NCI-H128 (cell line): ENCODE measurements around the gene KRTAP5-9.
A peak's percentile ranks its signal among the peaks of the same experiment; 100 is the strongest.
"Not testable (repeated sequence)": the region's sequence is repeated elsewhere in the genome, so short reads cannot be mapped to it uniquely, and the experiment has no call there.

Experiments
- DNase-seq: peaks from one replicate; lab custom pipeline; 2025; ENCODE audit not compliant: unreplicated experiment; lab: John Stamatoyannopoulos, UW

KRTAP5-9 gene, protein sequence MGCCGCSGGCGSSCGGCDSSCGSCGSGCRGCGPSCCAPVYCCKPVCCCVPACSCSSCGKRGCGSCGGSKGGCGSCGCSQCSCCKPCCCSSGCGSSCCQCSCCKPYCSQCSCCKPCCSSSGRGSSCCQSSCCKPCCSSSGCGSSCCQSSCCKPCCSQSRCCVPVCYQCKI

DNA sequence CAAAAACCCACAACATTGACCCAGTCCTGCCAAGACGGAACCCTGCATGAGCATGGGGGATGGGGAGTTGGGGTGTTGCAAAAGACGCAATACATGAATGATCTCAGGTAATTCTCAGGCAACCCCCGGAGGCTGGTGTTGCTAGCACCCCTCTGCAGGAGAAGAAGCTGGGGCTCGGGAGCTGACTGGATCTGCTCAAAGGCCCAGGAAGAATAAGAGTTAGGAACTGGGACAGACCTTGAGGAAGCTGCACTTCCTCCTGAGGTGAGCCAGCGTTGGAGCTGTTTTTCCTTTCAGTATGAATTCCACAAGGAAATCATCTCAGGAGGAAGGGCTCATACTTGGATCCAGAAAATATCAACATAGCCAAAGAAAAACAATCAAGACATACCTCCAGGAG lies at the start of gene KRTAP5-9:
Gene KRTAP5-9 (plus strand): TSS at position 301 of the 400 bp plus-strand sequence. CDS start 238 bp downstream, outside the sequence.
- no peak for DNase-seq

DNA sequence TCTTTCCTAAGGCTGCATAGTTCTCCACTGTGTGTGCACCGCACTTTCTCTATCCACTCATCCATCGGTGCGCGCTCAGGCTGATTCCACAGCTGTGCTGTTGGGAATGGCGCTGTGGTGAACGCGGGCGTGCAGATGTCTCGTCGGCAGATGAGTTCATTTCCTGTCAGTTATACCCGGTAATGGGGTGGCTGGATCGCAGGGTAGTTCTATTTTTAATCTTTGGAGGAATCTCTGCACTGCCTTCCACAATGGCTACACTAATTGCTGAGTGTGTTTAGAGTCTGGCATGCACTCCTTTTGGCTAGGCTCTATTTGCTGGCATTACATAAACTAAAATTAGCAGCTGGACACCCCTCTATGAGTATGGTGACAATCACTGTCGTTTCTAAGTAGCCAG lies 49.1 kb upstream of the KRTAP5-9 start:
- no peak for DNase-seq

DNA sequence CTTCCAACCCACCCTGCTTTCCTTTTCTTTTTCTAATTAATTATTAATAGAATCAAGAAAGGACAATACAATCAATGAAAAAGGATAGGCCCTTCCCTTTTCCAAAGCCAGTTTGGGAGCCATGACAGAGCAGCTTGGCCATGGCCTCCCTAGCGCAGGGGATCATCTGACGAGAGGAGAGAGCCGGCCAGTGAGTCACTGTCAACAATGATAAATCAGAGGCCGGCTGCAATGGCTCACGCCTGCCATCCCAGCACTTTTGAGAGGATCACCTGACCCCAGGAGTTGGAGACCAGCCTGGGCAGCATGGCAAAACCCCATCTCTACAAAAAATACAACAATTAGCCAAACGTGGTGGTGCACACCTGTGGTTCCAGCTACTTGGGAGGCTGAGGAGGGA lies 48.7 kb upstream of the KRTAP5-9 start:
- DNase-seq, result no peak

DNA sequence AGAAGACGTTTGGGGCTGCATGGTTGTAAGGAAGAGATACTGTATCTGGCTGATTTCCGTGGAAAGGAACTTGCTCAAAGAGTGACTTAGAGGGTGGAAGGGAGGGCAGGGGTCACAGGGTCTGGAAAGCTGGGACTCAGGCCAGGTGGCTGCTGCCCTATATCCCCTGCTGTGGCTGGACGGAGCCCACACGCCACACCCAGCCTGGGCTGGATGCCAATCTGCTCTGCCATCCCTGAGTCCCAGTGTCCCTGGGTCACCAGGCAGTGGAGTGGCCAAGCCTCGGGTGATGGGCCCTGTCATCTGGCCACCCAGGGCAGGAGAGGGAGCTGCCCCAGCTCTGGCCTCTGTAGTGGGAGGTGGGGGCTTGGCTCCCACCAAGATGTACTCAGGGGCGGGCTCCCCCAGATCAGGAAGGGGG lies 47.6 kb upstream of the KRTAP5-9 start:
- no peak for DNase-seq

DNA sequence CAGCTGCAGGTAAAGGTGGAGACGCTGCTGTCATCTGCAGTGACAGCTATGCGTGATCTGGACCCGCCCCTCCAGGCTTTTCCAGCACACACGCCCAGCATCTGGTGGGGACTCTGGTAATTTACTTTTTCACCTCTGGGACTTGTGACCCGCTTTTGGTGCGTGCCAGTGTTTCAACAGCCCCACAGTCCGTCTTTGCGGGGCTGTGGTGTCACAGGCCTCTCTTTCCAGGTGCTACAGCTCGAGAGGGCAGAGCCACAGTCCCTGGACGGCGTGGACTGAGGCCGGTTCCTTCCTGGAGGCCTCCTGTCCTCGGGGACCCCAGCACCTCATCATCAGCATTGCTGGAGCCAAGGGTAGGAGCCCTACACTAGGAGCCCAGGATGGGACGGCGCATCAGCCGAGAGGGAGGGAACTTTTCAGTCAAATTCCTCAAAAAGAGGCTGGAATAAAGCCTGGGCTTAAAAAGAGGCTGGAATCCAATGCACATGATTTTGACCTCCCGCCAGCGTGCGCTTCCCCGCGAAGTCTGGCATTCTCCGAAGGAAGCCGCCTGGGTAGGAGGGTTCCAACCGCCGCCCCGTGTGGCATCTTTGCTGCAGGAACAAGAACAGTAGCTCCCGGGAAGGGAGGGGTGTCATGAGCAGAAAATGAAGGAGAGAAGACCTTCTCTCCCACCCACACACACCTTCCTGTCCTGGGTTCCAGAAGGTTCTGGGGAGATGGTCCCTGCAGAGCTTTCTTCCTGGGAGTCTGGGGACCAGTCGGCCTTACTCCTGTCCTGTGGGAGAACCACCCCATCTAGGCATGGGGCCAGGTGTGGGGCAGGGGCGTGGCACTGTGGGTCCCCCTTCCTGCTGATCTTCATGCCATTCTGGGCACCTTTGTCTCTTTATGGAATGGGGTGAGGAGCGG lies 46.9 kb upstream of the KRTAP5-9 start:
- no peak for DNase-seq

DNA sequence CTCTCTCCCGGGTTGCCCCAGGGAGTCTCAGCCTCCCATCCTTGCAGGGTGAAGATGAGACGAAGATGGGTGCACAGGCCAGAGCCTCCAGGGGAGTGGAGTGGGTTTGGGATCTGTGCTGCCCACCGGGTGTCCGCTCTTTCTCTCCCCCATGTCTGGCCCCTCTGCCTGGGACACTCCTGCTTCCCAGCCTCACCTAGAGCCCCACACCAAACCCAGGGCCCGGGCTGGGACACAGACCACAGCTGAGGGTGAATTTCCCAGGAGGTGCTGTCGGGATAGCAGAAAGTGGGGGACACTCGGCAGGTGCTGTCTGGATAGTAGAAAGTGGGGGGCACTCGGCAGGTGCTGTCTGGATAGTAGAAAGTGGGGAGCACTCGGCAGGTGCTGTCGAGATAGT lies 46.2 kb upstream of the KRTAP5-9 start:
- DNase-seq, result no peak

DNA sequence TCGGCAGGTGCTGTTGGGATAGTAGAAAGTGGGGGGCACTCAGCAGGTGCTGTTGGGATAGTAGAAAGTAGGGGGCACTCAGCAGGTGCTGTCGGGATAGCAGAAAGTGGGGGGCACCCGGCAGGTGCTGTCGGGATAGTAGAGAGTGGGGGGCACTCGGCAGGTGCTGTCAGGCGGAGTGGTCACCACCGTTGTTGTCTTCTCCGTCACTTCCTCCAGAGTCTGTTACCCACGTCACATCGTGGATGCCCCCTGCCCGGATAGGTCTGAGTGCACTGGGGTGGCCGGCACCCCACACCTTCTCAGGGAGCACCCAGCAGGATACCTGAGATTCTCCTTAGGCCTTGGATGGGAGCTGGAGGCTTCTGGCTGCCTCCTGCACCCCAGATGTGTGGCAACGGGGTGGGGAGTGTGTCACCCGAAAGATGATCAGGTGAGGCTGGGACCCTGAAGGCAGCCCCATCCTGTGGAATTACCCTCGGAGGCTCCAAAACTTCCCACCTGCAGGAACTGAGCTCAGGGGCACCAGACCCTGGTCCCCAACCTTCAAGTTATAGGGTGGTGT lies 45.3 kb upstream of the KRTAP5-9 start:
- no peak for DNase-seq

DNA sequence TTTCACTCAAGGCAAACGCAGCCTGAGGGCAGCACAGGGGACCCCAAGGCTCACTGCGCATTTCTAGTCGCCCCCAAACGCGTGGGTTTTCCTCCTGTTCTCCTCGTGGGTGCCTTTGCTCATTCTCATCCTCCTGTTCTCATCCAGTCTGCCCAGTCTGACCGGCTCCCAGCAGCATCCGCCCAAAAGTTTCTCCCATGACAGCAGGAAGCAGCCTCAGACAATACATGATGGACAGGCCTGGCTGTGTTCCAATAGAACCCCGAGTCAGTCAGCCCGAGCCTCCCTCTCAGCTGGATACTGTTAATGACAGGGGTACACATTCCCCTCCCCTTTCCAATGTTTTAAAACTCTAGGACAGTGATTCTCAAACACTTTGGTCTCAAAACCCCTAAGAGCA lies 43.7 kb upstream of the KRTAP5-9 start:
- DNase-seq, result peak; percentile 35

DNA sequence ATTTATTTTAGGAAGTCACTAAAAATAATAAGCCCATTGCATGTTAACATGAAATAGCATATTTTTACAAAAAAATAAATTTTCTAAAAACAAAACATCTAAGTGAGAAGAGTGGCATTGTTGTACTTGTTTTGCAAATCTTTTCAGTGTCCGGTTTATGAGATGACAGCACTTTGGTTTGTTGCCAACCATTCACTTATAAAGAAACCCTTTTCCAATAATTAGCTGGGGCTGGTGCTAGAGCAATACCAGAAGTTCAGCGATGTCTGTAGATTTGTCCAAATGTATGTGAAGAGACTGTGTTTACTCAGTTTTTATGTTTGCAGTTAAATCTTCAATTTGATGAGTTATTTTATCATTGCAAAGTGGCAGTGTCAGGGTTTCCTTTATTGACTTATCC lies 43.2 kb upstream of the KRTAP5-9 start:
- no peak for DNase-seq

DNA sequence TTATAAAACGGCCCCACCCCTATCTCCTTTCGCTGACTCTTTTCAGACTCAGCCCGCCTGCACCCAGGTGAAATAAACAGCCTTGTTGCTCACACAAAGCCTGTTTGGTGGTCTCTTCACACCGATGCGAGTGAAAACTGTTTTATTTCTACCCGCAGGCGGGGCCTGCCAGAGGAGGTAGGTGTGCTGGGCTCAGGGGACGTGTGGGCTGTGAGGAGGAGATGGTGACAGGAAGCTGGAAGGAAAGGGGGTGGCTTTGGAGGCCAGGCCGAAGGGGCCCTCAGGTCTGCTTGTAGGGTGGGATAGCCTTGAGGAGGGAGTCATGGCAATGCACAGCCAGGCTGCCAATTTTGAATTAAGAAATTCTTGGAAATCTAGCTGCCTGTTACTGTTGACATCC lies 42.4 kb upstream of the KRTAP5-9 start:
- no peak for DNase-seq

DNA sequence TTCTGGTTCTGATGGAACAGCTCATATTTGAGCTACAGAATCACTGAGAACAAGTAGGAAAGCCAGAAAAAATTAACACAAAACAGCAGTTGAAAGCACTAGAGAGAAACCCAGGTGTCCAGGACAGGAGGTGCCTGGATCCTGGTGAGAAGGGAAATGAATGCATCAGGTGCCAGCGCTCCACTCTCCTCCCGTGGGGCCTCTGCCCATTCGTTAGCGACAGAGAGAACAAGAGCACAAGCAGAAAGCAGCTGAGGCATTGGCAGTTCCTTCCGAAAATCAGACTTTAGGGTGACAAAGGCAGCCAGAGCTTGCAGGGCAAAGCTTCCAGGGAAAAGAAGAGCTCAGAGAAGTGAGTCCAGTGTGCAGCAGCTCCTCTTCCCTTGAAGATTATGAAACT lies 41.1 kb upstream of the KRTAP5-9 start:
- DNase-seq, result no peak

DNA sequence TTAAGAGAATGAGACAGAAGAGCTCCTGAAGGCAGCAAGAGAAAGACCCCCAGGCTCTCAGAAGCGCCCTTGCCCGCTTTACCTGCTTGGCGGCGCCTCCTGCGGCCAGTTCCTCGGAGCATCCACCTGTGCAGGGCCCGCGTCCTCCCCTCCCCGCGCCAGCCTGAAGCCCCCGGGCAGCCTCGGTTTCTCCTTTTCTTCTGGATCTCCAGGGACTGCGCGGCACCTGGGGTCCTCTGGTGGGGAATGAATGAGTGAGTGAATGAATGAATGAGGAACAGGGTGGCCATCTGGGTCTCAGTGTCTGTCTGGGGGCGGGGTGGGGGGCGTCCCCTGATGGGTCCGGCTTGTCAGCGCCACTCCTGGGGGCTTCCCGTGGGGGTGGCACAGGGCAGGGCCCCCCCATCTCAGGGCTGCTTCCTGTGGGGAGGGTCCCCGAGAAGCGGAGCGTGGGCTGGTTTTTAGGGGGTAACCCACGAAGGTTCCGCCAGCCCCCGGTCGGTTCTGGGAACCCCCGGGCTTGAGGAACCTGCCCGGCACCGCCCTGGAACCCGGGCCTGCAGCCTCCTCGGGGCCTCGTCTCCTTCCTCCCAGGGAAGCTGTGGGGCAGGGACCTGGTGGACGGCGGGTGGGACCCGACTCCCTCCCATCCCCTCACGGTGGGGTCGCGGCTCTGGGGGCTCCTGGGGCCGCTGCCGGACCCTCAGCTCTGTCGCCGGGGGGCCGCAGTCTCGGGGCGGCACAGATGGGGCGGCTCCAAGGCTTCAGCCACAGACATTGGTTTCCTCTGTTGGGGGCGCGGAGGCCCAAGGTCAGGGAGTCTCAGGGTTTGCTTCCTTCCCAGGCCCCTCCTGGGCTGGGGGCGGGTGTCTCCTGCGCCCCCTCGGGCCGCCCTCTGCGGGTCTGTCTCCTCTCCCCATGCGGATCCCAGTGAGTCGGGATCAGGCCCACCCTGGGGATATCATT lies 29.4 kb upstream of the KRTAP5-9 start:
- DNase-seq, result no peak

DNA sequence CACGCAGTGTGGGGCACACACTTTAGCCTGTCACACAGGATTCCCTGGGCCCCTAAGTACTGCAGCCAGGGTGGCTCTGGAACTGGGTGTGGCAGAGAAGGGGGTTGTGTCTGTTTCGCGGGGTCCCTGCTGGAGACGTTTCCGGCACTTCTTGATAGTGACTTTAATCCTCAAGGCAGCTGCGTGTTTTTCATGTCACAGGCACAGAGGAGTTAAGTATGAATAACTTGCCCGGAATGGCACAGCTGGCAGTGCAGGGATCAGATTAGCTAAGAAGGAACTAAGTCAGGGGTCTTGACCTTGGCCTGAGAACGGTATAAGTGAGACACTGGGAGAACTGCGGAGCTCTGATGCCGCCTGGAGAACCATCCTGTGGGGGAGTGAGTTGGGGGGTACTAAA lies 28.7 kb upstream of the KRTAP5-9 start:
- DNase-seq, result no peak

DNA sequence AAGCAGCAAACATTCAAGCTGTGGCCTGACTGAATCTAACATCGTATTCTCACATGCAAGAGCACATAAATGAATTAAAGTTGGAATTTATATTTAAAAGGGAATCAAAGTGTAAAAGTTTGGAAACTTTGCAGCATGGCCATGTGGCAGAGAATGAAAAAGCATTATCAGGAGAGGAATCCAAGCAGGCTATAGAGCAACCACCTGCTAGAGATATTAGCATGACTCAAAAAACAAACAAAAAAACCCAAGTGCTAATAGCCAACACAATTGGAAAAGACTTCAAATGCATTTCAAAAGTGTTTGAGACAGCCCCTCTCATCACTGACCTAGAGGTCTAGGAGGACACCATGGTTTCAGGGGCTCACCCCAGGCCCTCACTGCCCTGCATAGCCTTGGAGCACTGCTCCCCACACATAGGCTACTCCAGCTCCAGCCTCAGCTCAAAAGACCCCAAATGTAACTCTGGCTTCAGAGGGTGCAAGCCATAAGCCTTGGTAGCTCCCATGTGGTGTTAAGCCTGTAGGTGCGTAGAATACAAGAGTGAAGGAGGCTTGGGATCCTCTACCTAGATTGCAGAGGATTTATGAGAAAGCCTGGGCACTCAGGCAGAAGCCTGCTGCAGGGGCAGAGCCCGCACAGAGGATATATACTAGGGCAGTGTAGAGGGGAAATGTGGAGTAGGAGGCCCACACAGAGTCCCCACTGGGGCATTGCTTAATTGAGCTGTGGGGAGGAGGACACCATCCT lies 22.9 kb upstream of the KRTAP5-9 start:
- DNase-seq, result no peak

DNA sequence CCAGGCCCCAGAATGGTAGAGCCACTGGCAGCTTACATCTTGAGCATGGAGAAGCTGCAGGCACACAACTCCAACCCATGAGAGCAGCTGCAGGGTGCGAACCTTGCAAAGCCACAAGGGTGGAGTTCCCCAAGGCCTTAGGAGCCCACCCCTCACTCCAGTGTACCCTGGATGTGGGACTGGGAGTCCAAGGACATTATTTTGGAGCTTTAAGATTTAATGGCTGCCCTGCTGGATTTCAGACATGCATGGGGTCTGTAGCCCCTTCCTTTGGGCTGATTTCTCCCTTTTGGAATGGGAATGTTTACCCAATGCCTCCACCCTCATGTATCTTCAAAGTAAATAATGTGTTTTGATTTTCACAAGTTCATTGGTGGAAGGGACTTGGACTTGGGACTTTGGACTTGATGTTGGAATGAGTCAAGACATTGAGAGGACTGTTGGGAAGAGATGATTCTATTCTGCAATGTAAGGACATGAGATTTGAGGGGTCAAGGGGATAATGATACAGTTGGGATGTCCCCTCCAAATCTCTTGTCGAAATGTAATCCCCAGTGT lies 22.2 kb upstream of the KRTAP5-9 start:
- no peak for DNase-seq

DNA sequence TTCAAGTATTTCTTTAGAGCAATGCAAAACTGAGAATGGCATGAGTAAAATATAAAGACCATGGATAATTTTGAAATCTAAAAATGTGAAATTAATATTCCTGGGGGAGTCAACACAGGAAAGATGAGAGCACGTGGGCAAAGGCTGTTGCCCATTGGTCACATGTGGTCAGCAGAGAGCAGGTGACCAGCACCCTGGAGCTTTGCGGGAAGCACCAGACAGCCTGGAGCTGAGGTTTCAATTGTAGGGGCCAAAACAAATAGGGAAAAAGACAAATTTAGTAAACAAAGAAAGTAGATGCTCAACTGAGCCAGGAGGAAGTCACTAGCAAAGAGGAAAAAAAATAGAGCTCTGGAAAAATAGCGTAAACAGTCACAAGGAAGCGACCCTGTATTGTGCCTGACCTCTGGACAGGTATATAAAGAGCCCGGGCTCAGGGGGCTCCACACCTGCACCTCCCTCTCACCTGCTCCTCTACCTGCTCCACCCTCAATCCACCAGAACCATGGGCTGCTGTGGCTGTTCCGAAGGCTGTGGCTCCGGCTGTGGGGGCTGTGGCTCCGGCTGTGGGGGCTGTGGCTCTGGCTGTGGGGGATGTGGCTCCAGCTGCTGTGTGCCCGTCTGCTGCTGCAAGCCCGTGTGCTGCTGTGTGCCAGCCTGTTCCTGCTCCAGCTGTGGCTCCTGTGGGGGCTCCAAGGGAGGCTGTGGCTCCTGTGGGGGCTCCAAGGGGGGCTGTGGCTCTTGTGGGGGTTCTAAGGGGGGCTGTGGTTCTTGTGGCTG lies 21.2 kb upstream of the KRTAP5-9 start, which contains the start of gene KRTAP5-7:
Gene KRTAP5-7 (plus strand): TSS at position 472 of the 780 bp plus-strand sequence. CDS start 34 bp downstream, at position 506.
- not testable (repeated sequence) for DNase-seq

DNA sequence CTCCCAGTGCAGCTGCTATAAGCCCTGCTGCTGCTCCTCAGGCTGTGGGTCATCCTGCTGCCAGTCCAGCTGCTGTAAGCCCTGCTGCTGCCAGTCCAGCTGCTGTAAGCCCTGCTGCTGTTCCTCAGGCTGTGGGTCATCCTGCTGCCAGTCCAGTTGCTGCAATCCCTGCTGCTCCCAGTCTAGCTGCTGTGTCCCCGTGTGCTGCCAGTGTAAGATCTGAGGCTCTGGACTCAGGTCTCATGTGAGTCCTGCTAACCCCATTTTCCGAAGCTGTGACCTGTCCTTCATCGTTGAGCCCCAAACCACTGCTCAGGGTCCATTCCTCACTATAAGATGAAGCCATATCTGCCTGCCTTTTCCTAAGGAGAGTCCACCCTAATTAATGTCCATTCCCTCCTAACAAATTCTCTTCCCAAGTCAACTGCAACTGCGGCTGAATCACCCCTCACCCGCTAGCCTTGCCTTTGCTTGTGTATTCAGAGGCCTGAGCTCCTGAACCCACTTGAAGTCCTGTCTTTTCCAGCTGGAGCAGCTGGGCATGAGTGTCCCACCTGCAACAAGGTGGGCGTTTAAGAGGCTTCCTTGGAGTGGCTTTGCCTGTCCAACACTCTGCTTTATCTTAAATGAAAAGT lies 20.5 kb upstream of the KRTAP5-9 start:
- DNase-seq, result no peak

DNA sequence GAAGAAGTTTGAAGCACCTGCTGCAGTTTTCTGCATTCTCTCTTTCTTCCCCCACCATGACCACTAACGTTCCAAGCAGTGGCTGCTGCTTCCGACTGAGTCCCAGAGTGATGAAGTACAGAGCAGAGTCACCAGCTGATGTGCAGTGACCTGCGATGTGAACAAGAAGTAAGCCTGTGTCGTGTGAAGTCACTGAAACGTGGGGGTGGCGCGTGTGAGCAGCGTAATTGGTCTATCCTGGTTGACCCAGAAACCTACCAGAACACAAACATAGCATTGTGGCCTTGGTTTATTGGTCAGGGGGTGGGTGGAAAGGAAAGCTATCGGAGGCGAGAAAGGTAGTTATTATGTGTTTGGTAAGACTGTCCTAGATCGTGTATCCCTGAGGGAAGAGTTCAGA lies 17.6 kb upstream of the KRTAP5-9 start:
- no peak for DNase-seq
